Neural progenitor cell (in vitro differentiated cells): ENCODE results near the gene DNAL4.

ENCODE experiments used
- EZH2 ChIP-seq: fragments of 200-600 bp; sonication (generic); IDR thresholded peaks from 2 replicates; pipeline ENCODE4 v1.6.1; 2017; ENCODE audit warnings: antibody characterized with exemption, mild to moderate bottlenecking, moderate library complexity
- EZH2phosphoT487 ChIP-seq: fragments of 200-600 bp; sonication (generic); IDR thresholded peaks from 2 replicates; pipeline ENCODE4 v1.6.1; 2017; ENCODE audit warnings: antibody characterized with exemption
- TF ChIP-seq, protein P1 (sequence below): fragments of 200-600 bp; sonication (generic); IDR thresholded peaks from 2 replicates; pipeline ENCODE4 v1.5.1; 2017; ENCODE audit warnings: antibody characterized with exemption, mild to moderate bottlenecking

DNA sequence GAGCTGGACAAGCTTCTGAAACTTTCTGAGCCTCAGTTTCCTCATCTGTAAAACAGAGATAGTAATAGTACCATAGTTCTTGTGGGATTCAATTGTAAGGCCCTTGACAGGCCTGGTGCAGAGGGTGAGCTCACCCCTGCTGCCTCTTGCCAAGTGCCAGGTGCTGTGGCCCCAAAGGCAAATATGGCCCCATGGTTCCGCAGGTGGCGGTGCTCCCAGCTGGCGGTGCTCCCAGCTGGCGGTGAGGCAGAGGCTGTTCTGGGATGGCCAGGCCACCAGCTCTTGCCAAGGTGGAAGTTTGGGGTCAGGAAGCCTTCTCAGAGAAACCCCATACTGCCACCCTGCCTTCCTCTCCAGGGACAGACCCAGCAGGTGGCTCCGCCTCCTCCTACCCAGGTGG lies 41.0 kb upstream of the DNAL4 start:
- TF ChIP-seq EZH2 (no peak), EZH2phosphoT487 (no peak)
- TF ChIP-seq, protein P1, sequence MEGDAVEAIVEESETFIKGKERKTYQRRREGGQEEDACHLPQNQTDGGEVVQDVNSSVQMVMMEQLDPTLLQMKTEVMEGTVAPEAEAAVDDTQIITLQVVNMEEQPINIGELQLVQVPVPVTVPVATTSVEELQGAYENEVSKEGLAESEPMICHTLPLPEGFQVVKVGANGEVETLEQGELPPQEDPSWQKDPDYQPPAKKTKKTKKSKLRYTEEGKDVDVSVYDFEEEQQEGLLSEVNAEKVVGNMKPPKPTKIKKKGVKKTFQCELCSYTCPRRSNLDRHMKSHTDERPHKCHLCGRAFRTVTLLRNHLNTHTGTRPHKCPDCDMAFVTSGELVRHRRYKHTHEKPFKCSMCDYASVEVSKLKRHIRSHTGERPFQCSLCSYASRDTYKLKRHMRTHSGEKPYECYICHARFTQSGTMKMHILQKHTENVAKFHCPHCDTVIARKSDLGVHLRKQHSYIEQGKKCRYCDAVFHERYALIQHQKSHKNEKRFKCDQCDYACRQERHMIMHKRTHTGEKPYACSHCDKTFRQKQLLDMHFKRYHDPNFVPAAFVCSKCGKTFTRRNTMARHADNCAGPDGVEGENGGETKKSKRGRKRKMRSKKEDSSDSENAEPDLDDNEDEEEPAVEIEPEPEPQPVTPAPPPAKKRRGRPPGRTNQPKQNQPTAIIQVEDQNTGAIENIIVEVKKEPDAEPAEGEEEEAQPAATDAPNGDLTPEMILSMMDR, result no peak
